VCaP (cell line): ENCODE results near the gene E2F3.

Experiments
- H3K27ac ChIP-seq: fragments of 450-650 bp; 2 replicates; pipeline ENCODE4 v1.5.1; 2017
- CTCF ChIP-seq: fragments of 450-650 bp; conservative IDR thresholded peaks from 2 replicates; pipeline ENCODE4 v1.5.1; 2017; ENCODE audit warnings: mild to moderate bottlenecking, moderate library complexity

The E2F3 gene

GRCh38 chr6:20402342-20403069 is 827 bp downstream of the E2F3 start:
- H3K27ac ChIP-seq: peak overlapping the region; percentile 94
- TF ChIP-seq CTCF: no peak

- peak overlapping the region; percentile 94 for H3K27ac ChIP-seq
- TF ChIP-seq CTCF: peak; percentile 21; the same call in 1 of the 2 replicates
These were observed 1.5 kb downstream of the E2F3 start for GRCh38 chr6:20403070-20403765.

GRCh38 chr6:20403766-20404640 is 2.3 kb downstream of the E2F3 start:
- TF ChIP-seq CTCF: 0 out of 2 replicates have a peak, but pooled peaks have one; percentile 50
- peak overlapping the region; percentile 94 for H3K27ac ChIP-seq

- peak overlapping the region; percentile 94 for H3K27ac ChIP-seq
- TF ChIP-seq CTCF: peak; percentile 98
These were observed 3.0 kb downstream of the E2F3 start for GRCh38 chr6:20404641-20405032.

GRCh38 chr6:20408851-20409250 is 7.2 kb downstream of the E2F3 start:
- no peak overlapping the region for H3K27ac ChIP-seq
- TF ChIP-seq CTCF: no peak

GRCh38 chr6:20409427-20409971 is 7.8 kb downstream of the E2F3 start:
- H3K27ac ChIP-seq: no peak overlapping the region
- TF ChIP-seq CTCF: no peak

GRCh38 chr6:20411544-20411943 is 9.9 kb downstream of the E2F3 start:
- H3K27ac ChIP-seq: no peak overlapping the region
- TF ChIP-seq CTCF: no peak
